B cell (primary cell): ENCODE measurements around the gene VGLL1. TPM values are rescaled to one million over a fixed set of nuclear protein-coding genes. Genes with fewer than 3 reads are reported as not detected.
A peak's percentile ranks its signal among the peaks of the same experiment; 100 is the strongest.

Experiments
- ATAC-seq: fragments of 200-7000 bp; cut with Tn5 transposase; one replicate; pipeline ENCODE4 v1.10.0; 2021; ENCODE audit warnings: low read depth, mild to moderate bottlenecking, moderate number of reproducible peaks, moderate library complexity
- CTCF ChIA-PET: fragments of 350-600 bp; sonication (Branson Sonifier 250); formaldehyde crosslinking; loops from one replicate; lab custom pipeline; 2021; ENCODE audit warnings: antibody characterized with exemption, inconsistent platforms; lab: Charles Lee
- POLR2A ChIA-PET: fragments of 350-600 bp; sonication (Branson Sonifier 250); formaldehyde crosslinking; loops from one replicate; lab custom pipeline; 2021; ENCODE audit warnings: antibody characterized with exemption; lab: Charles Lee
- DNase-seq: peaks from one replicate; pipeline ENCODE4 v3.0.0; 2013
- H2AFZ ChIP-seq: 2 replicates; pipeline ENCODE4 v1.6.1; 2012; ENCODE audit warnings: mild to moderate bottlenecking, low read depth, low read length; ENCODE audit not compliant: insufficient read depth, poor library complexity, severe bottlenecking
- H3K27ac ChIP-seq, 2 donors: 1 replicate in 1 of 2; 2 replicates in 1 of 2; pipeline ENCODE4 v1.5.1; 2012 to 2013; ENCODE audit warnings: low read length in 2 of 2, mild to moderate bottlenecking in 2 of 2, moderate library complexity in 1 of 2
- H3K27me3 ChIP-seq, 4 experiments: fragments of 200-600 bp in 1 of 4; sonication (generic) in 1 of 4; replicated peaks in 1 of 4; 1 replicate in 2 of 4; 2 replicates in 2 of 4; pipeline versions ENCODE4 v1.6.1 to v1.7.0; 2013 to 2016; ENCODE audit warnings: low read length in 3 of 4, mild to moderate bottlenecking in 2 of 4, mixed read lengths in 1 of 4, moderate library complexity in 1 of 4; ENCODE audit not compliant: insufficient read depth in 4 of 4, control insufficient read depth in 3 of 4; ENCODE audit errors: control extremely low read depth in 1 of 4
- H3K36me3 ChIP-seq, 2 experiments: replicated peaks in 1 of 2; 1 replicate in 1 of 2; 2 replicates in 1 of 2; pipeline versions ENCODE4 v1.6.1 to v1.7.1; 2013; ENCODE audit warnings: low read length in 1 of 2; ENCODE audit not compliant: insufficient read depth in 2 of 2, control insufficient read depth in 1 of 2; ENCODE audit errors: control extremely low read depth in 1 of 2, extremely low read depth in 1 of 2
- H3K4me1 ChIP-seq, 2 donors: fragments of 200-600 bp in 1 of 2; sonication (generic) in 1 of 2; 1 replicate in 1 of 2; 2 replicates in 1 of 2; pipeline versions ENCODE4 v1.5.1 to v1.6.1; 2013 to 2017; ENCODE audit warnings: low read length in 2 of 2; ENCODE audit not compliant: control insufficient read depth in 2 of 2, insufficient read depth in 2 of 2
- H3K4me2 ChIP-seq: replicated peaks from 2 replicates; pipeline ENCODE3; 2012; ENCODE audit warnings: mild to moderate bottlenecking, low read depth, low read length; ENCODE audit not compliant: poor library complexity, severe bottlenecking
- H3K4me3 ChIP-seq, 5 experiments: fragments of 200-600 bp in 1 of 5; sonication (generic) in 1 of 5; 1 replicate in 3 of 5; 2 replicates in 2 of 5; pipeline versions ENCODE4 v1.5.1 to v1.7.0; 2011 to 2016; ENCODE audit warnings: low read length in 4 of 5, mild to moderate bottlenecking in 4 of 5, low read depth in 2 of 5, control low read depth in 1 of 5, moderate library complexity in 1 of 5; ENCODE audit not compliant: insufficient read depth in 1 of 5; ENCODE audit errors: control extremely low read depth in 1 of 5, extremely low read depth in 1 of 5
- H3K79me2 ChIP-seq: fragments of 200-600 bp; sonication (generic); one replicate; pipeline ENCODE4 v1.6.0; 2016; ENCODE audit warnings: low read length; ENCODE audit not compliant: control insufficient read depth, insufficient read depth
- H3K9ac ChIP-seq: fragments of 200-600 bp; sonication (generic); 2 replicates; pipeline ENCODE4 v1.6.1; 2017; ENCODE audit warnings: mild to moderate bottlenecking, low read length, moderate library complexity
- H3K9me3 ChIP-seq, 3 donors: one replicate each; pipeline versions ENCODE4 v1.6.1 to v1.7.1; 2013; ENCODE audit warnings: low read length in 2 of 3; ENCODE audit not compliant: control insufficient read depth in 2 of 3, insufficient read depth in 1 of 3; ENCODE audit errors: control extremely low read depth in 1 of 3
- H4K20me1 ChIP-seq: 2 replicates; pipeline ENCODE4 v1.6.0; 2012; ENCODE audit warnings: mild to moderate bottlenecking, low read length; ENCODE audit not compliant: insufficient read depth, control insufficient read depth, poor library complexity, severe bottlenecking
- H3K27ac Mint-ChIP-seq: one replicate; pipeline ENCODE4 v1.8.0; 2021; ENCODE audit warnings: mixed read lengths
- H3K27me3 Mint-ChIP-seq: one replicate; pipeline ENCODE4 v1.8.0; 2021; ENCODE audit warnings: mixed read lengths
- H3K4me1 Mint-ChIP-seq: one replicate; pipeline ENCODE4 v1.8.0; 2021; ENCODE audit warnings: mixed read lengths
- H3K4me3 Mint-ChIP-seq: one replicate; pipeline ENCODE4 v1.8.0; 2021; ENCODE audit warnings: mixed read lengths
- H3K9me3 Mint-ChIP-seq: one replicate; pipeline ENCODE4 v1.8.0; 2022; ENCODE audit warnings: mixed read lengths; ENCODE audit not compliant: insufficient read depth
- CTCF ChIP-seq: fragments of 200-600 bp; IDR thresholded peaks from one replicate; pipeline ENCODE4 v1.8.0; 2022; ENCODE audit warnings: antibody characterized with exemption, mild to moderate bottlenecking
- EZH2 ChIP-seq: IDR thresholded peaks from 2 replicates; pipeline ENCODE4 v1.6.1; 2012; ENCODE audit warnings: borderline replicate concordance, low read depth, mild to moderate bottlenecking, moderate library complexity, low read length; ENCODE audit not compliant: insufficient read depth, poor library complexity, severe bottlenecking
- WGBS: methylation state at CpG from one replicate; pipeline ENCODE4 v1.1.5; 2013; ENCODE audit warnings: missing lambda C conversion rate; ENCODE audit not compliant: insufficient coverage; 5-methylcytosine and 5-hydroxymethylcytosine counted together
- intact Hi-C: fragments of 100-400 bp; cut with micrococcal nuclease; formaldehyde crosslinking; loops from one replicate; pipeline ENCODE4 v1.10.0; 2022
- polyA plus RNA-seq: library from polyadenylated mRNA; depleted of rRNA; stranded (reverse); fragments of >200 nt; gene quantifications from 2 replicates; pipeline ENCODE4 v1.2.3, GENCODE V29; 2012
- total RNA-seq, 2 donors: library from RNA; stranded (reverse); fragments of 120-200 nt in 1 of 2; gene quantifications; 1 replicate in 1 of 2; 2 replicates in 1 of 2; pipeline versions ENCODE4 v1.2.3 to v1.2.4, GENCODE V29; 2013 to 2022

The VGLL1 gene
- total and polyA plus RNA-seq, 2 donors (not counting 1 experiment from before 2014, with no cell fraction given), result not detected

GRCh38 chrX:136496764-136497555 lies 35.1 kb upstream of the VGLL1 start:
- Histone ChIP-seq H3K79me2 (no peaks in the 10 kb centered on the region), H3K9me3 (no peaks in the 10 kb centered on the region), H3K9ac (peak overlapping the region; percentile 70), H3K4me2 (peak overlapping the region; percentile 78), H3K36me3 (peaks cover 0 to 13% of the 10 kb centered on the region in 2 experiments), H3K4me3 (peak overlapping the region; percentile 62 to 83 (median 75)), H3K27ac (peak overlapping the region; percentile 90 to 91), H3K27me3 (no peaks in the 10 kb centered on the region), H3K4me1 (peaks cover 6 to 7% of the 10 kb centered on the region in 2 donors), H4K20me1 (no peaks in the 10 kb centered on the region), H2AFZ (peak overlapping the region; percentile 80)
- ChIA-PET CTCF (no interaction called here), POLR2A (no interaction called here)
- ATAC-seq (peak; percentile 77), DNase-seq (peak; percentile 92)
- under 1% methylated on average over 78 of the region's 111 CpGs for WGBS
- intact Hi-C loops, result loop anchor here (1.0 to 10.0 kb wide), 6 partner anchors 245 to 522 kb away; partner anchors contain the start of genes FHL1, MAP7D3 and SLC9A6
- H3K4me1 Mint-ChIP-seq, result peaks cover 20% of the 10 kb centered on the region
- peak overlapping the region; percentile 99 for H3K27ac Mint-ChIP-seq
- no peaks in the 10 kb centered on the region for H3K9me3 Mint-ChIP-seq
- peak overlapping the region; percentile 93 for H3K4me3 Mint-ChIP-seq
- TF ChIP-seq EZH2, result no peak
- no peak for TF ChIP-seq CTCF
- no peaks in the 10 kb centered on the region for H3K27me3 Mint-ChIP-seq

GRCh38 chrX:136497556-136498052 lies 34.4 kb upstream of the VGLL1 start, which contains the start of gene HTATSF1:
TSS of gene HTATSF1 (plus strand) at chrX:136497592. CDS start at chrX:136497685, 93 bp downstream.
- Histone ChIP-seq H3K9ac (peak within 1 kb of the TSS; percentile 70), H3K4me3 (peak within 1 kb of the TSS; percentile 62 to 83 (median 75)), H3K27ac (peak within 1 kb of the TSS; percentile 90 to 91), H3K4me1 (peaks cover 6 to 7% of the 10 kb centered on the region in 2 donors), H4K20me1 (no peaks in the 10 kb centered on the region), H3K9me3 (no peaks in the 10 kb centered on the region), H2AFZ (peak within 1 kb of the TSS; percentile 80), H3K27me3 (no peaks in the 10 kb centered on the region), H3K79me2 (no peaks in the 10 kb centered on the region), H3K4me2 (peak within 1 kb of the TSS; percentile 78), H3K36me3 (peaks cover 0 to 13% of the 10 kb centered on the region in 2 experiments)
- no peaks in the 10 kb centered on the region for H3K27me3 Mint-ChIP-seq
- intact Hi-C loops, result loop anchor here (1.0 to 10.0 kb wide), 6 partner anchors 245 to 523 kb away; partner anchors contain the start of genes FHL1, MAP7D3 and SLC9A6
- CTCF ChIA-PET, result no interaction called here
- POLR2A ChIA-PET, result no interaction called here
- TF ChIP-seq EZH2 (no peak), CTCF (no peak)
- no peak for DNase-seq
- ATAC-seq, result no peak
- H3K4me1 Mint-ChIP-seq, result peaks cover 20% of the 10 kb centered on the region
- peak within 1 kb of the TSS; percentile 93 for H3K4me3 Mint-ChIP-seq
- WGBS, result 0% methylated on average over 22 of the region's 35 CpGs
- peak within 1 kb of the TSS; percentile 99 for H3K27ac Mint-ChIP-seq
- no peaks in the 10 kb centered on the region for H3K9me3 Mint-ChIP-seq
